ENCODE results near the gene TSEN54.

DNA sequence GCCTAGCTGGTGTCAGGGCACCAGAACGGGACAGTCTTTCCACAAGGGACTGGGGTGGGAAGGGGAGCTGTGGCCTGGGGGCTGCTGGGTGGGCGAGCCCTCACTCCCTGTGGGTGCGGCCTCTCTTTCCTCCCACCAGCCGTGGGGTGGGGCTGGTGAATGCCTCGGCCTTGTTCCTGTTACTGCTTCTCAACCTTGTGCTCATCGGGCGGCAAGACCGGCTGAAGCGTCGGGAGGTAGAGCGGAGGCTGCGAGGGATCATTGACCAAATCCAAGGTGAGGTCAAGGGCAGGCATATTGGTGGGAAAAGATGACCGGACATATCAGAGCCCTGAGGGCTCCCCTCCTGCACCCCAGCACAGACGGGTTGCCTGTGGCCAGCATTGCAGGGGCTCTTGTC, 30.2 kb upstream of the TSEN54 start:
- TF ChIP-seq CBX3 (IDR thresholded peaks at IDR 0.05; ENCODE audit: low read depth): no peak
- TF ChIP-seq SRF (IDR thresholded peaks at IDR 0.05; ENCODE audit: low read depth): no peak
- TF ChIP-seq, protein P1, sequence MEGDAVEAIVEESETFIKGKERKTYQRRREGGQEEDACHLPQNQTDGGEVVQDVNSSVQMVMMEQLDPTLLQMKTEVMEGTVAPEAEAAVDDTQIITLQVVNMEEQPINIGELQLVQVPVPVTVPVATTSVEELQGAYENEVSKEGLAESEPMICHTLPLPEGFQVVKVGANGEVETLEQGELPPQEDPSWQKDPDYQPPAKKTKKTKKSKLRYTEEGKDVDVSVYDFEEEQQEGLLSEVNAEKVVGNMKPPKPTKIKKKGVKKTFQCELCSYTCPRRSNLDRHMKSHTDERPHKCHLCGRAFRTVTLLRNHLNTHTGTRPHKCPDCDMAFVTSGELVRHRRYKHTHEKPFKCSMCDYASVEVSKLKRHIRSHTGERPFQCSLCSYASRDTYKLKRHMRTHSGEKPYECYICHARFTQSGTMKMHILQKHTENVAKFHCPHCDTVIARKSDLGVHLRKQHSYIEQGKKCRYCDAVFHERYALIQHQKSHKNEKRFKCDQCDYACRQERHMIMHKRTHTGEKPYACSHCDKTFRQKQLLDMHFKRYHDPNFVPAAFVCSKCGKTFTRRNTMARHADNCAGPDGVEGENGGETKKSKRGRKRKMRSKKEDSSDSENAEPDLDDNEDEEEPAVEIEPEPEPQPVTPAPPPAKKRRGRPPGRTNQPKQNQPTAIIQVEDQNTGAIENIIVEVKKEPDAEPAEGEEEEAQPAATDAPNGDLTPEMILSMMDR (IDR thresholded peaks at IDR 0.05 in 2 of 3, conservative IDR thresholded peaks at IDR 0.05 in 1 of 3; ENCODE audit: borderline replicate concordance in 1 of 3, insufficient read depth in 1 of 3, low read depth in 2 of 3, low read length in 2 of 3): no peak
- no peak for TF ChIP-seq FOSL1 (IDR thresholded peaks at IDR 0.05; ENCODE audit: low read depth)
- TF ChIP-seq EZH2 (IDR thresholded peaks at IDR 0.05): no peak
